Activated CD8-positive, alpha-beta memory T cell treated with anti-CD3 and anti-CD28 coated beads, Interleukin-2, amount 50 U/mL, for 24 hours (primary cell): ENCODE data around the gene TOX4.
"Not testable (repeated sequence)": the region's sequence is repeated elsewhere in the genome, so short reads cannot be mapped to it uniquely, and the experiment has no call there.

ENCODE experiments used
- DNase-seq: peaks from one replicate; pipeline ENCODE4 v3.0.0-alpha.2; 2020; ENCODE audit errors: extremely low read depth

Gene TOX4

DNA sequence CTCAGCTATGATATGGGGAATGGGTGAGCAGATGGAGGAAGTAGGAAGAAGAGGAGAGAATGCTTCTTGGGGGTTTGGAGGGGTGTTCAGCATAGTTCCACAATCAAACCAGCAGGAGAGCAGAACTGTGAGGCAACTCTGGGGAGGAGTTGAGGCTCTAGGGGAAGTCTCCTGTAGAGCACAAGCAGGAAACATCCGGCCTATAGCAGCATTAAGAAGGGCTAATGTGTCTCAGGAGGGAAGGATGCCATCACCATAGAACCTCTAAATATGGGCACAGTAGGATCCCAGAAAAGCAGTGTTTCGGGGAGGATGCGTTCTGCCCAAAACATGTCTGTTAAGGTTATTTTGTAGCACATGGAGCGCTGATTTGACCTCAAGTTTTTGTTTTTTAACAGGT is 57.6 kb downstream of the TOX4 start:
- no peak for DNase-seq

DNA sequence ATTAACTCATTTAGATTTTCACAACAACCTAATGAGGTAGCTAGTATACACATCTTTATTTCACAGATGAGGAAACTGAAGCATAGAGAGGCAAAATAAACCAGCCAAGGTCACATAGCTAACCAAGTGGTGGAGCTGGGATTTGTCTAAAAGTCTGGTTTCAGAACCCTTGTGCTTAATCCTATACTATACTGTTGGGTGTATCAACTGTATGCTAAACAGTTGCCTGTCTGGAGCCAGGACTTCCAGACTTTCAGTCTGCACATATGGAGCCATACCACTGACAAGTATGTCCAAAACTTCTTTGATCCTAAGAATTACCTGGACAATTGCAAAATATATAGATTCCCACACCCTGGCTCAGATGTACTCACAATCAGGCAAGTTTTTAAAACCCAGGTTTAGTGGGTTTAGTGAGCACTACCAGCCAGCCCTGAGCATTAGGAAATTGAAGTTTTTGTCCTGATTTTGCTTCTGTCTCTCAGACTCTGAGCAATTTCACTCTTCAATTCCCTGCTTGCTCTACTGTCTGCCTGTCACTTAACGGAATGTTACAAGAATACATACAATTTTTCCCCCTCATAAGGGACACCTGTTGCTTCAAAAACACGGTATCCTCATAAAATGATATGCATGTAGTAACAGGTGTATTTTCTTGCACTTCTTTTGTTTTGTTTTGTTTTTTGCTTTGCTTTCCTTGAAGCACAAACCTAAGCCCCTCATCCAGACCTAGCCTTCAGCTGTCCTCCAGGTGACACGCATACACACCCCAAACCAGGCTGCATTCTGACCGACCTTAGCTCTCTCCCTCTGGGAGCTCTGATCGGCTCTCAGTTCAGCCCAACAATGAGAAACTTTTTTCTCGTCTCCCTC is 58.8 kb downstream of the TOX4 start:
- DNase-seq = no peak

DNA sequence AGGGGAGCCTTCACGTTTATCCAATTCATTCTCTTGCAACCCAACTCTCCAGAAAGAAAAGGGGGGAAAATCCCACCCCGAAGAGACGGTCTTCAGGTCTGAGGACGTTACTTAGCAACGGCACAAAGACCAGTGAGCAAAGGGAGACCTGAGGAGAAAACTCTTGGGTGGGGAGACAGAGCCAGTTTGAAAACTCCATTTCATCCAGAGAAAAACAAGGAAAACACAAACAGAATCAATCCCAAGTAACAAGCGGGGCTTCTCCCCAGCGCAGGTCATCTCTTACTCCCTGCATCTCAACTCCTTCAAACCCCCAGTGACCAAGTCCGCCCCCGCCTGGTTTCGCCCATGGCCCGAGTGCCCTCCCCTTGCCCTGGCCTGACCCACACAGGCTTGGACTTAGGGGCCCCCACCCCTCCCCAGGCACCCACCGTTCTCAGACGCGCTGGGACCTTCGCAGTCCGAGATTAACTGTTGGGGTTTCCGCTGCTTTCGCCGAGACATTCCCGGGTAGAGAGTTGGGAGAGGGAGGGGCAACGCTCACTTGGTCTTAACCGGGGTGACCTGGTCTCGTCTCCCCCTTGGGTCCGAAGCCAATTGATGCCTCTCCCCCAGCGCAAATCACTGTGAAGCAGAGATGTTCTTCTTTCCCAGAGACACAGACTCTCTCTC is 59.6 kb downstream of the TOX4 start:
- no peak for DNase-seq

- DNase-seq = no peak
These were observed 60.1 kb downstream of the TOX4 start for GRCh38 chr14:21537090-21537424.

GRCh38 chr14:21539189-21539940 is 62.4 kb downstream of the TOX4 start:
- DNase-seq = no peak

DNA sequence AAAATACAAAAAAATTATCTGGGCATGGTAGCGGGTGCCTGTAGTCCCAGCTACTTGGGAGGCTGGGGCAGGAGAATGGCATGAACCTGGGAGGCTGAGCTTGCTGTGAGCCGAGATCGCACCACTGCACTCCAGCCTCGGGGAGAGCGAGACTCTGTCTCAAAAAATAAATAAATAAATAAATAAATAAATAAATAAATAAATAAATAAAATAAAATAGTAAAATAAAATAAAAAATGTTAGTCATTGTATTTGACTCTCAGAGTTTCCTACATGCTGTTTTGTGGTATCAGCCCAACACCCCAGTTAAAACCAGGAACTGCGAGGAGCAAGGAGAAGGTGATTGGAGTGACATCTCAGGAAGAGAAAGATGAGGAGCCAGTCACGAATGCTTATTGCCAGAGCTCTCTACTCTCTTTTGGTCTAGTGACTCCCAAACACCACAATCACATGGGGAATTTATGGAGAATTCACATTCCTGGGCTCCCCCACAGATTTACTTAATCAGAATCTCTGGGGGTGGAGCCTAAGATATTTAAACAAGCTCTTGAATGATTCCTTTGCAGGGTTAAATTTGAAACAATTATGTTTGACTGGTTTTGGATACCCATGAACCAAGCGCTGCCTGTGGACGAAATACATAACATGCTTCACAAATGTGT is 64.5 kb downstream of the TOX4 start:
- no peak for DNase-seq

GRCh38 chr14:21543521-21543960 is 66.5 kb downstream of the TOX4 start:
- DNase-seq = no peak

DNA sequence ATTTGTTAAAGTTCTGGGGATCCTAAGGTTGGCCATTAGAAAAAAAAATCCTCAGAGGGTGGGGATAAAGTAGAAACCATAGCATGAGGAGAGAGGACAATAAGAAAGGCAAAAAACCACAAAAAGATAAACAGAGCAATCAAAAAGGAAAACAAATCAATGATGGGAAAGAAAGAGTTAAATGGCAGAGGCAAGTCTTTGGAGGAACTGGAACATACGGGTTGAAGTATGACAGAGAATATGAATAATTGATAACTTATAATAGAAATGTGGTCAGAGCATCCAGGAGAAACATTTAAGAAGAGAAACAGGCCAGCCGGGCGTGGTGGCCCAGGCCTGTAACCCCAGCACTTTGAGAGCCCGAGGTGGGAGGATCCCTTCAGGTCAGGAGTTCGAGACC is 67.0 kb downstream of the TOX4 start:
- DNase-seq = no peak

GRCh38 chr14:21544588-21544987 is 67.6 kb downstream of the TOX4 start:
- not testable (repeated sequence) for DNase-seq
